Uterus (tissue), 2 donors: ENCODE measurements around the gene LMTK2.

ENCODE experiments used
- CTCF ChIP-seq, 4 experiments: fragments of 200-600 bp in 2 of 4; fragments of 450-650 bp in 2 of 4; sonication (generic) in 2 of 4; IDR thresholded peaks; one replicate each; pipeline ENCODE4 v1.5.1; 2016 to 2019; ENCODE audit warnings: antibody characterized with exemption in 4 of 4, mild to moderate bottlenecking in 2 of 4, moderate library complexity in 1 of 4
- POLR2A ChIP-seq, 2 donors: fragments of 450-650 bp; IDR thresholded peaks; one replicate each; pipeline ENCODE4 v1.6.1; 2016; ENCODE audit warnings: antibody characterized with exemption in 2 of 2, mild to moderate bottlenecking in 1 of 2, moderate library complexity in 1 of 2

GRCh38 chr7:98257701-98258100, 151.0 kb downstream of the LMTK2 start:
- no peak for TF ChIP-seq CTCF (IDR thresholded peaks at IDR 0.05)
- no peak for TF ChIP-seq POLR2A (IDR thresholded peaks at IDR 0.05)
